HCT116 (cell line): ENCODE data around the gene AIFM1. TPM values are rescaled to one million over a fixed set of nuclear protein-coding genes. Genes with fewer than 3 reads are reported as not detected.

Source experiments
- ATAC-seq: fragments of 200-7000 bp; cut with Tn5 transposase; 2 replicates; pipeline ENCODE4 v1.9.1; 2020; ENCODE audit warnings: mild to moderate bottlenecking, moderate library complexity
- BruUV-seq: library from RNA; stranded (reverse); fragments of 400-500 nt; replicated peaks from 2 replicates; lab custom pipeline; 2021; lab: Mats Ljungman, UMichigan
- CTCF ChIA-PET: fragments of 300-600 bp; sonication (Branson Sonifier 250); formaldehyde crosslinking; loops from one replicate; lab custom pipeline; 2021; ENCODE audit warnings: antibody characterized with exemption; lab: Charles Lee
- POLR2A ChIA-PET: fragments of 300-600, 350-600 bp; sonication (Branson Sonifier 250); formaldehyde crosslinking; loops from one replicate; lab custom pipeline; 2021; ENCODE audit warnings: antibody characterized with exemption; lab: Charles Lee
- RAD21 ChIA-PET, 2 experiments: fragments of 300-600 bp; sonication (Branson Sonifier 250); formaldehyde crosslinking; loops; one replicate each; lab custom pipeline; 2023; ENCODE audit warnings: low total read pairs in 2 of 2; ENCODE audit not compliant: uncharacterized antibody in 2 of 2, unreplicated experiment in 2 of 2, low non-redundant PET in 1 of 2; lab: Charles Lee
- DNase-seq: peaks from one replicate; pipeline ENCODE4 v3.0.0-alpha.2; 2010; ENCODE audit warnings: low read depth, low spot score
- H2AFZ ChIP-seq: fragments of 200-600 bp; shearing (Covaris generic), sonication (generic); 2 replicates; pipeline ENCODE4 v1.6.1; 2017; ENCODE audit warnings: low read depth, mixed run types, mixed read lengths, antibody characterized with exemption, low read length; ENCODE audit not compliant: poor library complexity, severe bottlenecking
- H3K27ac ChIP-seq: 2 replicates; pipeline ENCODE4 v1.5.1; 2012; ENCODE audit warnings: low read depth, low read length
- H3K27me3 ChIP-seq: fragments of 200-600 bp; sonication (generic); 2 replicates; pipeline ENCODE4 v1.6.1; 2016; ENCODE audit warnings: mixed run types, low read length, mixed read lengths; ENCODE audit not compliant: insufficient read depth
- H3K36me3 ChIP-seq, 2 experiments: fragments of 200-500 bp in 1 of 2; fragments of 200-600 bp in 1 of 2; sonication (Bioruptor generic) in 1 of 2; sonication (generic) in 1 of 2; 2 replicates each; pipeline versions ENCODE4 v1.5.1 to v1.6.1; 2014 to 2016; ENCODE audit warnings: low read length in 2 of 2, inconsistent platforms in 1 of 2, mixed read lengths in 1 of 2, mixed run types in 1 of 2; ENCODE audit not compliant: insufficient read depth in 2 of 2, control insufficient read depth in 1 of 2
- H3K4me1 ChIP-seq, 2 experiments: fragments of 200-600 bp in 1 of 2; sonication (generic) in 1 of 2; 2 replicates each; pipeline versions ENCODE4 v1.5.1 to v1.6.1; 2012 to 2017; ENCODE audit warnings: low read length in 2 of 2, inconsistent platforms in 1 of 2, mild to moderate bottlenecking in 1 of 2, mixed read lengths in 1 of 2, mixed run types in 1 of 2, moderate library complexity in 1 of 2; ENCODE audit not compliant: insufficient read depth in 2 of 2, control insufficient read depth in 1 of 2
- H3K4me2 ChIP-seq: fragments of 200-600 bp; sonication (generic); 2 replicates; pipeline ENCODE4 v1.6.1; 2017; ENCODE audit warnings: mixed run types, low read length, mixed read lengths
- H3K4me3 ChIP-seq, 2 experiments: fragments of 200-600 bp in 1 of 2; sonication (generic) in 1 of 2; replicated peaks in 1 of 2; 2 replicates each; pipeline ENCODE4 v1.5.1; 2011 to 2016; ENCODE audit warnings: low read length in 2 of 2, control low read depth in 1 of 2, low read depth in 1 of 2, mild to moderate bottlenecking in 1 of 2, mixed read lengths in 1 of 2, mixed run types in 1 of 2
- H3K79me2 ChIP-seq: fragments of 200-600 bp; sonication (generic); 2 replicates; pipeline ENCODE4 v1.6.1; 2017; ENCODE audit warnings: mild to moderate bottlenecking, mixed run types, low read length, moderate library complexity, mixed read lengths; ENCODE audit not compliant: insufficient read depth
- H3K9ac ChIP-seq: fragments of 200-600 bp; sonication (generic); 2 replicates; pipeline ENCODE4 v1.6.1; 2016; ENCODE audit warnings: low read length, mixed read lengths
- H3K9me2 ChIP-seq: fragments of 200-600 bp; sonication (generic), shearing (Covaris generic); 2 replicates; pipeline ENCODE4 v1.6.1; 2017; ENCODE audit warnings: mixed run types, mild to moderate bottlenecking, moderate library complexity; ENCODE audit not compliant: insufficient read depth
- H3K9me3 ChIP-seq, 2 experiments: fragments of 200-500 bp in 1 of 2; fragments of 200-600 bp in 1 of 2; sonication (Bioruptor generic) in 1 of 2; sonication (generic) in 1 of 2; 2 replicates each; pipeline ENCODE4 v1.6.1; 2014 to 2017; ENCODE audit warnings: low read length in 2 of 2, mixed read lengths in 2 of 2, inconsistent platforms in 1 of 2, low read depth in 1 of 2, mild to moderate bottlenecking in 1 of 2, mixed run types in 1 of 2, moderate library complexity in 1 of 2; ENCODE audit not compliant: control insufficient read depth in 1 of 2, insufficient read depth in 1 of 2
- H4K20me1 ChIP-seq: fragments of 200-600 bp; sonication (generic), shearing (Covaris generic); 2 replicates; pipeline ENCODE4 v1.6.1; 2017; ENCODE audit warnings: mixed run types, mild to moderate bottlenecking, moderate library complexity; ENCODE audit not compliant: insufficient read depth
- CTCF ChIP-seq, 3 experiments: fragments of 200-600 bp in 1 of 3; sonication (generic) in 1 of 3; IDR thresholded peaks in 2 of 3; conservative IDR thresholded peaks in 1 of 3; 2 replicates each; pipeline ENCODE4 v1.5.1; 2012 to 2017; ENCODE audit warnings: low read depth in 2 of 3, low read length in 2 of 3, antibody characterized with exemption in 1 of 3, borderline replicate concordance in 1 of 3, control low read depth in 1 of 3, mild to moderate bottlenecking in 1 of 3, mixed read lengths in 1 of 3, mixed run types in 1 of 3, moderate library complexity in 1 of 3; ENCODE audit not compliant: insufficient read depth in 1 of 3
- EZH2 ChIP-seq: fragments of 200-600 bp; sonication (generic); IDR thresholded peaks from 2 replicates; pipeline ENCODE4 v1.6.1; 2017; ENCODE audit warnings: antibody characterized with exemption, mixed run types
- POLR2AphosphoS5 ChIP-seq: IDR thresholded peaks from 2 replicates; pipeline ENCODE4 v1.6.1; 2011; ENCODE audit warnings: mild to moderate bottlenecking, low read depth, low read length, moderate library complexity
- SP1 ChIP-seq: IDR thresholded peaks from 2 replicates; pipeline ENCODE4 v1.6.1; 2012; ENCODE audit warnings: low read depth
- ZBTB33 ChIP-seq: IDR thresholded peaks from 2 replicates; pipeline ENCODE4 v1.6.1; 2011; ENCODE audit warnings: mild to moderate bottlenecking, low read length, moderate library complexity; ENCODE audit not compliant: insufficient replicate concordance; ENCODE audit errors: extremely low read depth
- intact Hi-C: fragments of 100-400 bp; cut with micrococcal nuclease; formaldehyde crosslinking; loops from 2 replicates; pipeline ENCODE4 v1.10.0; 2022
- total RNA-seq: library from RNA; stranded (reverse); gene quantifications from one replicate; pipeline ENCODE4 v1.2.1, GENCODE V29; 2021; ENCODE audit not compliant: unreplicated experiment

Gene AIFM1
- total RNA-seq, 1 experiment from 2014 or later = 50.0 TPM

- ATAC-seq = no peak
- ChIA-PET RAD21 (no interaction called here), CTCF (no interaction called here), POLR2A (no interaction called here)
- Histone ChIP-seq H3K27ac (no peak overlapping the region), H3K9me2 (no peaks in the 10 kb centered on the region), H3K4me2 (no peak overlapping the region), H3K36me3 (0 out of 4 replicates have a peak, but pooled peaks cover 0 to 4% of the 10 kb centered on the region in 2 experiments), H3K27me3 (no peaks in the 10 kb centered on the region), H3K4me1 (peaks cover 3 to 12% of the 10 kb centered on the region in 2 experiments; a peak in 3 of 4 replicates), H2AFZ (no peak overlapping the region), H3K9ac (no peak overlapping the region), H3K79me2 (no peaks in the 10 kb centered on the region), H4K20me1 (no peaks in the 10 kb centered on the region), H3K9me3 (no peaks in the 10 kb centered on the region), H3K4me3 (no peak overlapping the region)
- intact Hi-C loops = no loop called here
- no TSS peak for BruUV-seq
- DNase-seq = no peak
- TF ChIP-seq ZBTB33 = no peak
- no peak for TF ChIP-seq EZH2
- TF ChIP-seq SP1 = no peak
- no peak for TF ChIP-seq CTCF (IDR thresholded peaks at IDR 0.05 in 2 of 3, conservative IDR thresholded peaks at IDR 0.05 in 1 of 3; ENCODE audit: borderline replicate concordance in 1 of 3, insufficient read depth in 1 of 3, low read depth in 2 of 3, low read length in 2 of 3)
- no peak for TF ChIP-seq POLR2AphosphoS5
Observed at GRCh38 chrX:130211415-130212186, 46.0 kb upstream of the AIFM1 start.
